ENCODE measurements around the gene RSPH9. TPM values are rescaled to one million over a fixed set of nuclear protein-coding genes. Genes with fewer than 3 reads are reported as not detected.

Gene RSPH9
- total and polyA plus RNA-seq, 2 donors from 2014 or later: 0.16 to 0.45 TPM

DNA sequence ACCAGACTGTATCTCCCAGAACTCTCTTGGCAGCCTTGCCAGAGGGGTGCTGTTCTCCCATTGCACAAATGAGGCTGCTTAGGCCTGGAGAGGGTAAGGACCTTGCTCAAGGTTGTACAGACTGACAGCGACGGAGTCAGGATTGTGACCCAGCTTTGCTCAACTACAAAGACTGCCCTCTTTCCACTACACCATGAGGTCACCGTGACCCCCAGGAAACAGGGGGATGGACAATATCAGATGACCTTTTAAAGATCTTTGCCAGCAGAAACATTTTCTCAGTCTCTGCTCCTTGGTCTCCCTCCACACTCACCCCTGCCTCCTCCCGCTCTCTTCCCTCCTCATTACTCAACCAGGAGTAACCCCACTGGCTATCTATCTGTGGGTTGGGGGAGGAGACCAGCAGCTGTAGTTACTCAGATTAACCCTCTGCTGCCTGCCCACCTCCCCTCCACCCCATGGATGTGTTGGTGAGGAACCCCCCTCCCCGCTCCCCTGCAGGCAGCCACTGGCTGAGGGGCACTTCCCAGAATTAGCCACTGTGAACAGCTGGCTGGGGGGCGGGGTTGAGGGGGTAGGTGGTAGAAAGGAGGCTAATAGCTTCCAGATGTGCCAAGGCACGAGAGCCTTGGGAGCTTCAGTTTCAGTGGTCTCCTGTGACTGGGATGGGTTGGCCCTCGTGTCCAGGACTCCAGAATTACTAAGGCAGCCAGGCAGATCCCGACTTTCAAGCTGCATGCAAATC is 69.6 kb downstream of the RSPH9 start:
- no peak overlapping the region for H3K27ac ChIP-seq (ENCODE audit: low read depth in 2 of 2, low read length in 2 of 2)
- FAIRE-seq: no peak
- no peaks in the 10 kb centered on the region for H3K36me3 ChIP-seq (ENCODE audit: control insufficient read depth in 2 of 3, insufficient read depth in 3 of 3, low read length in 3 of 3)
- H3K4me3 ChIP-seq (ENCODE audit: low read length in 3 of 3): no peak overlapping the region
- intact Hi-C loops (cut with DNase I): no loop called here
- H3K9ac ChIP-seq (ENCODE audit: low read length in 3 of 3): no peak overlapping the region
- H3K4me1 ChIP-seq (ENCODE audit: control insufficient read depth in 2 of 3, insufficient read depth in 2 of 3, low read depth in 1 of 3, low read length in 3 of 3): peaks cover 0 to 4% (median 0%) of the 10 kb centered on the region in 3 donors
- no peaks in the 10 kb centered on the region for H3K9me3 ChIP-seq (ENCODE audit: control insufficient read depth in 2 of 3, insufficient read depth in 1 of 3, low read length in 3 of 3)
- DNase-seq: peak; percentile 54 to 77 (median 70)
- no peaks in the 10 kb centered on the region for H3K27me3 ChIP-seq (ENCODE audit: control insufficient read depth, insufficient read depth, low read length)
- no peak for TF ChIP-seq CTCF (IDR thresholded peaks at IDR 0.05; ENCODE audit: borderline replicate concordance, extremely low read depth, insufficient read depth)

- no peaks in the 10 kb centered on the region for H3K9me3 ChIP-seq (ENCODE audit: control insufficient read depth in 2 of 3, insufficient read depth in 1 of 3, low read length in 3 of 3)
- no peak for TF ChIP-seq CTCF (IDR thresholded peaks at IDR 0.05; ENCODE audit: borderline replicate concordance, extremely low read depth, insufficient read depth)
- no peak overlapping the region for H3K9ac ChIP-seq (ENCODE audit: low read length in 3 of 3)
- H3K27ac ChIP-seq (ENCODE audit: low read depth in 2 of 2, low read length in 2 of 2): no peak overlapping the region
- H3K27me3 ChIP-seq (ENCODE audit: control insufficient read depth, insufficient read depth, low read length): no peaks in the 10 kb centered on the region
- H3K4me1 ChIP-seq (ENCODE audit: control insufficient read depth in 2 of 3, insufficient read depth in 2 of 3, low read depth in 1 of 3, low read length in 3 of 3): peaks cover 0 to 4% (median 0%) of the 10 kb centered on the region in 3 donors
- FAIRE-seq (no peak), DNase-seq (no peak)
- H3K4me3 ChIP-seq (ENCODE audit: low read length in 3 of 3): no peak overlapping the region
- intact Hi-C loops (cut with DNase I): no loop called here
- H3K36me3 ChIP-seq (ENCODE audit: control insufficient read depth in 2 of 3, insufficient read depth in 3 of 3, low read length in 3 of 3): no peaks in the 10 kb centered on the region
Observed at GRCh38 chr6:43715056-43715788, 70.4 kb downstream of the RSPH9 start.

DNA sequence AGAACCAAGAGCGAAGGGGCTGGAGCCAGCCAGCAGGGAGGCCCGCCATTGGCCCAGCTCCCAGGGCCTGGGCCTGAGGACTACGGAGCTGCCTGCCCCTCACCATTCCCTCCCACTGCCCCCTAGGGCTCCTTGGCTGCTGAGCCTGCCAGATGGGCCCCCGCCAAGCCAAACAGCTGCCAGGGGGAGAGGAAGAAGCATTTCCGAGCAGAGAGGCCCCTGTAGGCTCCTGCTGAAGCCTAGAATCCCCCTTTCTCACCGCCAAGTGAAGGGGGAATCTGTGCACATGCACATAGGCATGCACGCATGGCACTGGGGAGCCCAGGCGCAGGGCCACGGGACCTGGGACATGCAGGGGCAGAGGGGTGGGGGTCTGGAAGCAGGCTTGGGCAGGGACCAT is 71.3 kb downstream of the RSPH9 start:
- peak in 3 of 5 donors; percentile 59 to 70 (median 70) for DNase-seq

More for the DNA sequence above, 71.3 kb downstream of the RSPH9 start:
- no peak for FAIRE-seq
- H3K9ac ChIP-seq (ENCODE audit: low read length in 3 of 3): no peak overlapping the region
- H3K4me1 ChIP-seq (ENCODE audit: control insufficient read depth in 2 of 3, insufficient read depth in 2 of 3, low read depth in 1 of 3, low read length in 3 of 3): peaks cover 0 to 4% (median 0%) of the 10 kb centered on the region in 3 donors
- H3K9me3 ChIP-seq (ENCODE audit: control insufficient read depth in 2 of 3, insufficient read depth in 1 of 3, low read length in 3 of 3): no peaks in the 10 kb centered on the region
- peak overlapping the region; percentile 28 to 32 for H3K27ac ChIP-seq (ENCODE audit: low read depth in 2 of 2, low read length in 2 of 2)
- no peak for TF ChIP-seq CTCF (IDR thresholded peaks at IDR 0.05; ENCODE audit: borderline replicate concordance, extremely low read depth, insufficient read depth)
- intact Hi-C loops (cut with DNase I): no loop called here
- H3K4me3 ChIP-seq (ENCODE audit: low read length in 3 of 3): no peak overlapping the region
- H3K27me3 ChIP-seq (ENCODE audit: control insufficient read depth, insufficient read depth, low read length): no peaks in the 10 kb centered on the region
- no peaks in the 10 kb centered on the region for H3K36me3 ChIP-seq (ENCODE audit: control insufficient read depth in 2 of 3, insufficient read depth in 3 of 3, low read length in 3 of 3)
